WTC11 (cell line): Measurements from ENCODE around the gene NHERF2. TPM values are rescaled to one million over a fixed set of nuclear protein-coding genes. Genes with fewer than 3 reads are reported as not detected.

Experiments used
- ATAC-seq: fragments of 200-7000 bp; cut with Tn5 transposase; 2 replicates; pipeline ENCODE4 v1.10.0; 2021; ENCODE audit warnings: mild to moderate bottlenecking, moderate library complexity
- CTCF ChIA-PET: fragments of 300-600 bp; sonication (Branson Sonifier 250); formaldehyde crosslinking; loops from one replicate; lab custom pipeline; 2021; ENCODE audit warnings: antibody characterized with exemption; lab: Charles Lee
- POLR2A ChIA-PET: fragments of 350-600 bp; sonication (Branson Sonifier 250); formaldehyde crosslinking; loops from one replicate; lab custom pipeline; 2021; ENCODE audit warnings: antibody characterized with exemption; lab: Charles Lee
- DNase-seq: peaks from one replicate; pipeline ENCODE4 v3.0.0; 2021; ENCODE audit warnings: low spot score
- H3K27ac Mint-ChIP-seq: 2 replicates; pipeline ENCODE4 v1.8.0; 2021; ENCODE audit warnings: mixed read lengths
- H3K27me3 Mint-ChIP-seq: 2 replicates; pipeline ENCODE4 v1.8.0; 2021; ENCODE audit warnings: low read depth, mild to moderate bottlenecking, moderate library complexity, mixed read lengths
- H3K36me3 Mint-ChIP-seq: 2 replicates; pipeline ENCODE4 v1.8.0; 2021; ENCODE audit warnings: mixed read lengths
- H3K4me1 Mint-ChIP-seq: 2 replicates; pipeline ENCODE4 v1.8.0; 2022; ENCODE audit warnings: mixed read lengths
- H3K4me3 Mint-ChIP-seq: 2 replicates; pipeline ENCODE4 v1.8.0; 2021; ENCODE audit warnings: mild to moderate bottlenecking, moderate library complexity, mixed read lengths
- H3K9me3 Mint-ChIP-seq: 2 replicates; pipeline ENCODE4 v1.8.0; 2021; ENCODE audit warnings: mixed read lengths
- ATF1 ChIP-seq: sonication (generic); formaldehyde crosslinking; IDR thresholded peaks from 2 replicates; pipeline ENCODE4 v1.8.1; 2023; ENCODE audit warnings: mild to moderate bottlenecking, moderate library complexity, missing genetic modification reagents
- ATF2 ChIP-seq: sonication (generic); formaldehyde crosslinking; IDR thresholded peaks from 2 replicates; pipeline ENCODE4 v1.8.1; 2022; ENCODE audit warnings: low read depth, missing genetic modification reagents, borderline replicate concordance
- ATF3 ChIP-seq: sonication (generic); formaldehyde crosslinking; conservative IDR thresholded peaks from 2 replicates; pipeline ENCODE4 v1.8.1; 2022; ENCODE audit warnings: mild to moderate bottlenecking, missing genetic modification reagents
- ATF6 ChIP-seq: sonication (generic); formaldehyde crosslinking; IDR thresholded peaks from 2 replicates; pipeline ENCODE4 v1.8.1; 2023; ENCODE audit warnings: mild to moderate bottlenecking, missing genetic modification reagents
- CBFB ChIP-seq: sonication (generic); formaldehyde crosslinking; IDR thresholded peaks from 2 replicates; pipeline ENCODE4 v1.8.1; 2022; ENCODE audit warnings: mild to moderate bottlenecking, low read depth, missing genetic modification reagents
- CREB1 ChIP-seq: sonication (generic); formaldehyde crosslinking; IDR thresholded peaks from 2 replicates; pipeline ENCODE4 v1.8.0; 2023; ENCODE audit warnings: mild to moderate bottlenecking, missing genetic modification reagents
- ELF4 ChIP-seq: sonication (generic); formaldehyde crosslinking; IDR thresholded peaks from 2 replicates; pipeline ENCODE4 v1.8.1; 2022; ENCODE audit warnings: low read depth, mild to moderate bottlenecking, moderate library complexity, missing genetic modification reagents
- EMX1 ChIP-seq: fragments of 250-450 bp; sonication (Bioruptor Pico); IDR thresholded peaks from 2 replicates; pipeline ENCODE4 v1.8.0; 2021; ENCODE audit warnings: mild to moderate bottlenecking
- ERG ChIP-seq: fragments of 250-450 bp; sonication (Bioruptor Pico); IDR thresholded peaks from 2 replicates; pipeline ENCODE4 v1.8.0; 2021; ENCODE audit warnings: mild to moderate bottlenecking
- ESRRA ChIP-seq: sonication (generic); formaldehyde crosslinking; IDR thresholded peaks from 2 replicates; pipeline ENCODE4 v1.8.1; 2022; ENCODE audit warnings: mild to moderate bottlenecking, missing genetic modification reagents, borderline replicate concordance
- ETV6 ChIP-seq: sonication (generic); formaldehyde crosslinking; IDR thresholded peaks from 2 replicates; pipeline ENCODE4 v1.8.1; 2022; ENCODE audit warnings: mild to moderate bottlenecking, missing genetic modification reagents
- GABPB1 ChIP-seq: sonication (generic); formaldehyde crosslinking; IDR thresholded peaks from 2 replicates; pipeline ENCODE4 v1.8.1; 2023; ENCODE audit warnings: mild to moderate bottlenecking, missing genetic modification reagents
- IRF1 ChIP-seq: sonication (generic); formaldehyde crosslinking; IDR thresholded peaks from 2 replicates; pipeline ENCODE4 v1.8.0; 2023; ENCODE audit warnings: missing genetic modification reagents
- IRF2 ChIP-seq: sonication (generic); formaldehyde crosslinking; IDR thresholded peaks from 2 replicates; pipeline ENCODE4 v1.8.0; 2022; ENCODE audit warnings: low read depth, missing genetic modification reagents, borderline replicate concordance
- JUN ChIP-seq: sonication (generic); formaldehyde crosslinking; IDR thresholded peaks from 2 replicates; pipeline ENCODE4 v1.8.0; 2023; ENCODE audit warnings: mild to moderate bottlenecking, missing genetic modification reagents
- MXD4 ChIP-seq: fragments of 250-450 bp; sonication (Bioruptor Pico); IDR thresholded peaks from 2 replicates; pipeline ENCODE4 v1.8.0; 2021; ENCODE audit warnings: mild to moderate bottlenecking, moderate library complexity, borderline replicate concordance
- PRRX2 ChIP-seq: fragments of 250-450 bp; sonication (Bioruptor Pico); IDR thresholded peaks from 2 replicates; pipeline ENCODE4 v1.8.0; 2021; ENCODE audit warnings: mild to moderate bottlenecking
- SOX15 ChIP-seq: fragments of 250-450 bp; sonication (Bioruptor Pico); IDR thresholded peaks from 2 replicates; pipeline ENCODE4 v1.9.0; 2021; ENCODE audit warnings: mild to moderate bottlenecking
- ZBTB21 ChIP-seq: sonication (generic); formaldehyde crosslinking; IDR thresholded peaks from 2 replicates; pipeline ENCODE4 v1.8.1; 2023; ENCODE audit warnings: mild to moderate bottlenecking, missing genetic modification reagents, borderline replicate concordance
- ZNF263 ChIP-seq: sonication (generic); formaldehyde crosslinking; IDR thresholded peaks from 2 replicates; pipeline ENCODE4 v1.8.1; 2022; ENCODE audit warnings: low read depth, mild to moderate bottlenecking, moderate library complexity, missing genetic modification reagents
- ZNF396 ChIP-seq: fragments of 250-450 bp; sonication (Bioruptor Pico); IDR thresholded peaks from 2 replicates; pipeline ENCODE4 v1.8.0; 2021; ENCODE audit warnings: mild to moderate bottlenecking, moderate library complexity, borderline replicate concordance
- total RNA-seq: library from RNA; stranded (reverse); gene quantifications from 3 replicates; pipeline ENCODE4 v1.2.3, GENCODE V29; 2021

Gene NHERF2
- total RNA-seq, 1 experiment from 2014 or later: 31.1 TPM

- POLR2A ChIA-PET: no interaction called here
- DNase-seq (no peak), ATAC-seq (no peak)
- no peak overlapping the region for H3K27ac Mint-ChIP-seq
- TF ChIP-seq MXD4 (CRISPR knock-in tag) (no peak), CBFB (CRISPR knock-in tag) (no peak), GABPB1 (CRISPR knock-in tag) (no peak), ATF1 (CRISPR knock-in tag) (no peak), ESRRA (CRISPR knock-in tag) (no peak), ZNF263 (CRISPR knock-in tag) (no peak), CREB1 (CRISPR knock-in tag) (no peak), ERG (CRISPR knock-in tag) (no peak), IRF2 (no peak), JUN (CRISPR knock-in tag) (no peak)
- H3K36me3 Mint-ChIP-seq: no peaks in the 10 kb centered on the region; the same call in 1 of the 2 replicates
- CTCF ChIA-PET: interaction anchor here (0.6 to 3.0 kb wide), 7 partner anchors 16 to 201 kb away, joined by 3 to 11 read pairs (median 3); no protein-coding TSS in a partner anchor
- no peaks in the 10 kb centered on the region for H3K27me3 Mint-ChIP-seq
- no peak overlapping the region for H3K4me3 Mint-ChIP-seq
- H3K9me3 Mint-ChIP-seq: no peaks in the 10 kb centered on the region
- no peaks in the 10 kb centered on the region for H3K4me1 Mint-ChIP-seq
These were observed 13.5 kb downstream of the NHERF2 start for GRCh38 chr16:2040041-2040786.

GRCh38 chr16:2040787-2041522 lies 14.3 kb downstream of the NHERF2 start:
- H3K27me3 Mint-ChIP-seq: no peaks in the 10 kb centered on the region
- DNase-seq: no peak
- no peak overlapping the region for H3K4me3 Mint-ChIP-seq
- POLR2A ChIA-PET: no interaction called here
- H3K27ac Mint-ChIP-seq: no peak overlapping the region
- no peaks in the 10 kb centered on the region for H3K4me1 Mint-ChIP-seq
- CTCF ChIA-PET: interaction anchor here (0.6 to 3.0 kb wide), 7 partner anchors 11 to 114 kb away, joined by 3 to 11 read pairs (median 3); no protein-coding TSS in a partner anchor
- TF ChIP-seq ETV6 (CRISPR knock-in tag) (no peak), ZNF396 (CRISPR knock-in tag) (no peak)
- TF ChIP-seq, all 79 proteins: peak for 0
- Mint-ChIP-seq H3K9me3 (no peaks in the 10 kb centered on the region), H3K36me3 (no peaks in the 10 kb centered on the region; the same call in 1 of the 2 replicates)
- ATAC-seq: no peak

GRCh38 chr16:2042171-2042985 lies 15.7 kb downstream of the NHERF2 start:
- H3K27me3 Mint-ChIP-seq: no peaks in the 10 kb centered on the region
- ChIA-PET CTCF (interaction anchor here (0.9 to 1.4 kb wide), 3 partner anchors 12 to 48 kb away, joined by 3 to 5 read pairs (median 5); no protein-coding TSS in a partner anchor), POLR2A (no interaction called here)
- no peak for DNase-seq
- no peak overlapping the region for H3K27ac Mint-ChIP-seq
- H3K9me3 Mint-ChIP-seq: no peaks in the 10 kb centered on the region
- H3K4me1 Mint-ChIP-seq: peaks cover 4% of the 10 kb centered on the region
- H3K4me3 Mint-ChIP-seq: no peak overlapping the region
- ATAC-seq: no peak
- H3K36me3 Mint-ChIP-seq: no peaks in the 10 kb centered on the region; the same call in 1 of the 2 replicates
- no peak for TF ChIP-seq EMX1 (CRISPR knock-in tag)
- TF ChIP-seq IRF1 (CRISPR knock-in tag): no peak
- TF ChIP-seq CBFB (CRISPR knock-in tag): no peak
- TF ChIP-seq ELF4: no peak
- no peak for TF ChIP-seq ZBTB21
- TF ChIP-seq PRRX2 (CRISPR knock-in tag): no peak
- TF ChIP-seq ATF6 (CRISPR knock-in tag): no peak
- TF ChIP-seq SOX15 (CRISPR knock-in tag): no peak
- no peak for TF ChIP-seq ATF2 (CRISPR knock-in tag)
- no peak for TF ChIP-seq MXD4 (CRISPR knock-in tag)
- no peak for TF ChIP-seq IRF2
- TF ChIP-seq ATF3 (CRISPR knock-in tag): no peak
